Heart right ventricle (tissue), 16 donors: ENCODE data around the gene PSMD14. TPM values are rescaled to one million over a fixed set of nuclear protein-coding genes. Genes with fewer than 3 reads are reported as not detected.
"Not testable (repeated sequence)": the region's sequence is repeated elsewhere in the genome, so short reads cannot be mapped to it uniquely, and the experiment has no call there.

Source experiments
- ATAC-seq, 8 donors: fragments of 200-7000 bp; cut with Tn5 transposase; one replicate each; pipeline ENCODE4 v1.9.1; 2020; ENCODE audit warnings: mild to moderate bottlenecking in 8 of 8, moderate library complexity in 8 of 8, moderate number of reproducible peaks in 1 of 8
- DNase-seq, 2 donors: peaks; one replicate each; pipeline ENCODE4 v3.0.0-alpha.2; 2020
- H3K27ac ChIP-seq, 10 donors: fragments of 200-600 bp; sonication (generic) in 2 of 10; one replicate each; pipeline versions ENCODE4 v1.5.0 to v1.8.0; 2020 to 2022; ENCODE audit warnings: mild to moderate bottlenecking in 3 of 10
- H3K27me3 ChIP-seq, 7 donors: fragments of 200-600 bp; one replicate each; pipeline ENCODE4 v1.8.0; 2021 to 2022; ENCODE audit warnings: mild to moderate bottlenecking in 2 of 7
- H3K36me3 ChIP-seq, 9 donors: fragments of 200-600 bp; sonication (generic) in 1 of 9; one replicate each; pipeline versions ENCODE4 v1.5.0 to v1.8.0; 2020 to 2022; ENCODE audit warnings: mild to moderate bottlenecking in 2 of 9
- H3K4me1 ChIP-seq, 9 donors: fragments of 200-600 bp; sonication (generic) in 1 of 9; one replicate each; pipeline versions ENCODE4 v1.5.0 to v1.8.0; 2020 to 2022; ENCODE audit warnings: mild to moderate bottlenecking in 4 of 9
- H3K4me3 ChIP-seq, 10 donors: fragments of 200-600 bp; sonication (generic) in 2 of 10; one replicate each; pipeline versions ENCODE4 v1.5.0 to v1.8.0; 2020 to 2022; ENCODE audit warnings: mild to moderate bottlenecking in 7 of 10, moderate library complexity in 2 of 10
- H3K9me3 ChIP-seq, 11 donors: fragments of 200-600 bp in 10 of 11; sonication (generic) in 2 of 11; one replicate each; pipeline versions ENCODE4 v1.5.0 to v1.8.0; 2013 to 2022; ENCODE audit warnings: mild to moderate bottlenecking in 2 of 11, control low read depth in 1 of 11, moderate library complexity in 1 of 11
- WGBS, 2 donors: extraction: QIAGEN DNeasy Blood & Tissue Kit; methylation state at CpG; one replicate each; pipeline ENCODE4 v1.1.7; 2013; ENCODE audit warnings: inconsistent platforms in 1 of 2; 5-methylcytosine and 5-hydroxymethylcytosine counted together
- intact Hi-C, 10 donors: fragments of 100-400 bp; cut with DNase I; formaldehyde crosslinking; loops; one replicate each; pipeline versions ENCODE4 v1.11.1 to v1.14.2; 2022
- polyA plus RNA-seq, 2 donors: library from polyadenylated mRNA; stranded (reverse); fragments of 200-250 nt; gene quantifications; one replicate each; pipeline ENCODE4 v1.2.3, GENCODE V29; 2013
- total RNA-seq, 10 donors: library from RNA; stranded (reverse); fragmentation: NEBNext Ultra II Directional in 3 of 10; extraction: Animal tissue kit (Norgen Biotek cat#: 25700) in 3 of 10; gene quantifications; one replicate each; pipeline versions ENCODE4 v1.2.1 to v1.2.4, GENCODE V29; 2021 to 2023
- TF ChIP-seq, protein P1 (sequence below), 9 donors: fragments of 200-600 bp; sonication (generic) in 2 of 9; IDR thresholded peaks; one replicate each; pipeline versions ENCODE4 v1.5.0 to v1.8.0; 2021 to 2022; ENCODE audit warnings: antibody characterized with exemption in 9 of 9, mild to moderate bottlenecking in 5 of 9, moderate library complexity in 1 of 9
- donor health status: Arrhythmogenic right ventricular cardiomyopathy.
- donor health status: ischemic (EF 13 %, LVEDD 7.1; RV severe dilation, severe dysfunction).
- donor health status: healthy with polysubstance abuse.
- donor health status: DM: no; HTN: yes; CAD: no.
- donor health status: DM: no; HTN: no; CAD: no.
- donor health status: ischemic (EF 25% LVEDD 6.9; RV normal size, moderate dysfunction).
- donor health status: ischemic (EF 25% LVEDD 5.7; RV mildly dilated, moderate dysfunction).
- donor health status: healthy.
- donor health status: DM: yes; HTN: yes; CAD: no.
- donor health status: Ischemic cardiomyopathy.
- donor health status: ischemic (EF 35%, LVEDD 5.7; RV mildly dilated, moderate dysfunction).
- donor health status: nonischemic (EF 11% LVEDD 7.7; RV severe dilation, severe dysfunction).
- donor health status: DM: yes; HTN: yes; CAD: no.
- donor health status: PGD.
- donor health status: ischemic (EF 29% LVEDD 5.4; RV normal size, mild dysfunction).
- donor health status: nonischemic (EF 23%, LVEDD 6.1; RV moderate dilation, normal function).

The PSMD14 gene
- total and polyA plus RNA-seq, 12 donors = 21.6 to 66.9 (median 44.4) TPM

DNA sequence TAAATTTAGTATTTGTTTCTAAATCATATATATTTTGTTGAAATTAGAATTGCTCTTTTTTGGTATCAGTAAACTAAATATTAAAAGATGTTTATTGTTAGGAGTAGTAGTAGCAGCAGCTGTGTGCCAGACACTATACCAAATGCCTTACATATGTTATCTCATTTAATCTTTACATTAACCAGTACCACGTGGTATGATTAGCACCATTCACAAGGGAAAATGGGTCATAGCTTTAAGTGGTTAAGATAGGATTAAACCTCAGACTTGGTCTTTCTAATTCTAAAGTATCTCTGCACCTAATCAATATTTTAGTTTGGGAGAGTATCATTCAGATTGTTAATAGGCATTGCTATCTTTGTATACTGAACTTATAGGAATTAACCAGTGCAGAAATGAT, 29.0 kb downstream of the PSMD14 start:
- peaks cover 0 to 5% (median 0%) of the 10 kb centered on the region in 9 donors for H3K36me3 ChIP-seq
- DNase-seq (no peak), ATAC-seq (no peak)
- TF ChIP-seq, protein P1, sequence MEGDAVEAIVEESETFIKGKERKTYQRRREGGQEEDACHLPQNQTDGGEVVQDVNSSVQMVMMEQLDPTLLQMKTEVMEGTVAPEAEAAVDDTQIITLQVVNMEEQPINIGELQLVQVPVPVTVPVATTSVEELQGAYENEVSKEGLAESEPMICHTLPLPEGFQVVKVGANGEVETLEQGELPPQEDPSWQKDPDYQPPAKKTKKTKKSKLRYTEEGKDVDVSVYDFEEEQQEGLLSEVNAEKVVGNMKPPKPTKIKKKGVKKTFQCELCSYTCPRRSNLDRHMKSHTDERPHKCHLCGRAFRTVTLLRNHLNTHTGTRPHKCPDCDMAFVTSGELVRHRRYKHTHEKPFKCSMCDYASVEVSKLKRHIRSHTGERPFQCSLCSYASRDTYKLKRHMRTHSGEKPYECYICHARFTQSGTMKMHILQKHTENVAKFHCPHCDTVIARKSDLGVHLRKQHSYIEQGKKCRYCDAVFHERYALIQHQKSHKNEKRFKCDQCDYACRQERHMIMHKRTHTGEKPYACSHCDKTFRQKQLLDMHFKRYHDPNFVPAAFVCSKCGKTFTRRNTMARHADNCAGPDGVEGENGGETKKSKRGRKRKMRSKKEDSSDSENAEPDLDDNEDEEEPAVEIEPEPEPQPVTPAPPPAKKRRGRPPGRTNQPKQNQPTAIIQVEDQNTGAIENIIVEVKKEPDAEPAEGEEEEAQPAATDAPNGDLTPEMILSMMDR (IDR thresholded peaks at IDR 0.05) = no peak
- no peaks in the 10 kb centered on the region for H3K27me3 ChIP-seq
- no peak overlapping the region for H3K27ac ChIP-seq
- intact Hi-C loops = no loop called here
- no peaks in the 10 kb centered on the region for H3K9me3 ChIP-seq
- H3K4me1 ChIP-seq = peaks cover 0 to 4% (median 0%) of the 10 kb centered on the region in 9 donors
- WGBS, 2 donors = 49 to 53% methylated on average over 1 of the region's 1 CpG
- no peak overlapping the region for H3K4me3 ChIP-seq

DNA sequence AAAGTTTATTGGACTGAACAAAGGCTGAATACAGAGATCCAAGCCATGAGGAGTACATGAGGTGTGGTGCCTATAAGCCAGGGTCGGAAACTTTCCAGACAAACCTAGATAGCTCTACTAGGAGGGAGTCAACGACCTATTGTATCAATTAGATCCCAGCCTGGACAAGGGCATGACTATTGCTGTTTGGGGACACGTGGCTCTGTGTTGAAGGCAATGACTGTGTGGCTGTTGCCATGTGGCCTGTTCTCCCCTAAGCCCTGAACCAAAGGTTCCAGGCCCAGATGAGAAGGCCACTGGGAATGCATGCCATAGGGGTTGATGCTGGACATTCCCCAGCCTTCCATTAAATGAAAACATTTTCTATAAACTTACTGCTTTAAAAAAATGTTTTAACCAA, 31.3 kb downstream of the PSMD14 start:
- 87 to 88% methylated on average over 3 of the region's 3 CpGs for WGBS, 2 donors
- H3K27me3 ChIP-seq, H3K36me3 ChIP-seq, intact Hi-C loops, DNase-seq, H3K27ac ChIP-seq, H3K4me1 ChIP-seq, H3K4me3 ChIP-seq, H3K9me3 ChIP-seq: not testable (repeated sequence)
- peak in 3 of 8 donors; percentile 40 to 57 (median 49) for ATAC-seq

DNA sequence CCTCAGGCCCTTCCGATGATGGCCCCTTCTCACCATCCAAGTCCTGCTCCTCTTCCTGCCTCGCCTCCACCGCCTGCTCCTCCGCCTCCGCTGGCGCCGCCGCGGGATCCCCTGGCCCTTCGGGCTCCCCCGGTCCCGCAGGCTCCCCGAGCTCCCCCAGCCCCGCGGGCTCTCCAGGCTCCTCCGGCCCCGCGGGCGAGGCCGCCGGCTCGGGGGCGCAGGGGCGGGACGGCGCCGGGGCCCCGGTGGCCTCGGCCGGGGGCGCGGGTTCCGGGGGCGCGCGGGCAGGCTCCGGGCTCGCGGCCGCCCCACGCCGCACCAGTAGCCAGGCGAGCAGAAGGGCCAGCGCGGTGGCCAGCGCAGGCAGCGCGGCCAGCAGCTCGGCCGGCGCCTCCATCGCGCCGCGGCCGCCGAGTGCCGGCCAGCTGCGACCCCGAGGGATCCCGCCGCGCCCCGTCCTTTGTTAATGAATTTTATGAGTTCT, 32.7 kb downstream of the PSMD14 start:
- ATAC-seq = peak in 5 of 8 donors; percentile 29 to 70 (median 47)
- H3K27ac ChIP-seq, H3K27me3 ChIP-seq, intact Hi-C loops, H3K36me3 ChIP-seq, H3K4me1 ChIP-seq, DNase-seq, H3K9me3 ChIP-seq: not testable (repeated sequence)
- WGBS, 2 donors = 55 to 60% methylated on average over 31 to 32 of the region's 64 CpGs
- H3K4me3 ChIP-seq = peak overlapping the region in 2 of 10 donors; percentile 9 to 18

DNA sequence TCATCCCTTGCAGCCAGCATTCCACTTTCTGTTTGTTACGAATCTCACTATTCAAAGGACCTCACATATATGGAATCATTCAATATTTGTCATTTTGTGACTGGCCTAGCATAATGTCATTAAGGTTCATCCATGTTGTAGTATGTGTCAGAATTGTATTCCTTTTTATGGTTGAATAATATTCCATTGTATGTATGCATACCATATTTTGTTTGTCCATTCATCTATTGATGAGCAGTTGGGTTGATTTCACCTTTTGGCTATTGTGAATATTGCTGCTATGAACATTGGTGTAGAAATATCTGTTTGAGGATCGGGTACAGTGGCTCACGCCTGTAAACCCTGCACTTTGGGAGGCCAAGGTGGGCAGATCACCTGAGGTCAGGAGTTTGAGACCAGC, 35.0 kb downstream of the PSMD14 start:
- H3K9me3 ChIP-seq = peaks cover 0 to 9% (median 0%) of the 10 kb centered on the region in 11 donors
- TF ChIP-seq, protein P1 (IDR thresholded peaks at IDR 0.05) = no peak
- H3K4me1 ChIP-seq = peaks cover 0 to 8% (median 0%) of the 10 kb centered on the region in 9 donors
- H3K4me3 ChIP-seq = no peak overlapping the region
- no peaks in the 10 kb centered on the region for H3K27me3 ChIP-seq
- DNase-seq (no peak), ATAC-seq (no peak)
- H3K36me3 ChIP-seq = peaks cover 0 to 5% (median 0%) of the 10 kb centered on the region in 9 donors
- intact Hi-C loops = no loop called here
- WGBS, 2 donors = 99 to 100% methylated on average over 3 of the region's 3 CpGs
- H3K27ac ChIP-seq = no peak overlapping the region

DNA sequence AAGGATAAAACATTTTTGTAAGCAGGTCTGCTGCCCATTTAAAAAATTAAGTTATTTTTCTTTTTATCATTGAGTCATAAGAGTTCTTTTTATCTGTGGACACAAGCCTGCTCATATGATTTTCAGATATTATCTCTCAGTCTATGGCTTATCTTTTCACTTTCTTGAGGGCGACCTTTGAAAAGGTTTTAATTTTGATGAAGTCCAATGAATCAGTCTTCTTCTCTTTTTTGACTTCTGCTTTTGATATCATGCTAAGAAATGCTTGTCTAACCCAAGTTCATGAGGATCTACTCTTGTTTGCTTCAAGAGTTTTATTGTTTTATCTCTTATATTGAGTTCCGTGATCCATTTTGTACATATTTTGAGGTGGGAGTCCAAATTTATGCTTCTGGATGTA, 36.5 kb downstream of the PSMD14 start:
- peaks cover 0 to 9% (median 0%) of the 10 kb centered on the region in 11 donors for H3K9me3 ChIP-seq
- peaks cover 0 to 3% (median 0%) of the 10 kb centered on the region in 9 donors for H3K36me3 ChIP-seq
- ATAC-seq = no peak
- H3K27me3 ChIP-seq = no peaks in the 10 kb centered on the region
- DNase-seq = no peak
- peaks cover 0 to 18% (median 0%) of the 10 kb centered on the region in 9 donors for H3K4me1 ChIP-seq
- H3K4me3 ChIP-seq = no peak overlapping the region
- 94 to 96% methylated on average over 2 of the region's 2 CpGs for WGBS, 2 donors
- no peak overlapping the region for H3K27ac ChIP-seq
- intact Hi-C loops = no loop called here
- TF ChIP-seq, protein P1 (IDR thresholded peaks at IDR 0.05) = no peak
